T-helper 2 cell treated with Interferon-gamma antibody and Interleukin-4, amounts not matched to agents 5 μg/mL and 100 μg/mL, for 36 hours (primary cell): Measurements from ENCODE around the gene EGFL8.
A peak's percentile ranks its signal among the peaks of the same experiment; 100 is the strongest.
"Not testable (repeated sequence)": the region's sequence is repeated elsewhere in the genome, so short reads cannot be mapped to it uniquely, and the experiment has no call there.

Experiments
- DNase-seq: peaks from one replicate; pipeline ENCODE4 v3.0.0; 2021; ENCODE audit warnings: low spot score
- H3K27ac Mint-ChIP-seq: one replicate; pipeline ENCODE4 v1.8.0; 2021; ENCODE audit warnings: mild to moderate bottlenecking, mixed read lengths
- H3K27me3 Mint-ChIP-seq: one replicate; pipeline ENCODE4 v1.8.0; 2021; ENCODE audit warnings: low read depth, mixed read lengths
- H3K36me3 Mint-ChIP-seq: one replicate; pipeline ENCODE4 v1.8.0; 2021; ENCODE audit warnings: low read depth, mixed read lengths
- H3K4me1 Mint-ChIP-seq: one replicate; pipeline ENCODE4 v1.8.0; 2021; ENCODE audit warnings: low read depth, mixed read lengths
- H3K4me3 Mint-ChIP-seq: one replicate; pipeline ENCODE4 v1.8.0; 2022; ENCODE audit warnings: mild to moderate bottlenecking, moderate library complexity, mixed read lengths
- H3K9me3 Mint-ChIP-seq: one replicate; pipeline ENCODE4 v1.8.0; 2021; ENCODE audit warnings: mixed read lengths

EGFL8 gene

DNA sequence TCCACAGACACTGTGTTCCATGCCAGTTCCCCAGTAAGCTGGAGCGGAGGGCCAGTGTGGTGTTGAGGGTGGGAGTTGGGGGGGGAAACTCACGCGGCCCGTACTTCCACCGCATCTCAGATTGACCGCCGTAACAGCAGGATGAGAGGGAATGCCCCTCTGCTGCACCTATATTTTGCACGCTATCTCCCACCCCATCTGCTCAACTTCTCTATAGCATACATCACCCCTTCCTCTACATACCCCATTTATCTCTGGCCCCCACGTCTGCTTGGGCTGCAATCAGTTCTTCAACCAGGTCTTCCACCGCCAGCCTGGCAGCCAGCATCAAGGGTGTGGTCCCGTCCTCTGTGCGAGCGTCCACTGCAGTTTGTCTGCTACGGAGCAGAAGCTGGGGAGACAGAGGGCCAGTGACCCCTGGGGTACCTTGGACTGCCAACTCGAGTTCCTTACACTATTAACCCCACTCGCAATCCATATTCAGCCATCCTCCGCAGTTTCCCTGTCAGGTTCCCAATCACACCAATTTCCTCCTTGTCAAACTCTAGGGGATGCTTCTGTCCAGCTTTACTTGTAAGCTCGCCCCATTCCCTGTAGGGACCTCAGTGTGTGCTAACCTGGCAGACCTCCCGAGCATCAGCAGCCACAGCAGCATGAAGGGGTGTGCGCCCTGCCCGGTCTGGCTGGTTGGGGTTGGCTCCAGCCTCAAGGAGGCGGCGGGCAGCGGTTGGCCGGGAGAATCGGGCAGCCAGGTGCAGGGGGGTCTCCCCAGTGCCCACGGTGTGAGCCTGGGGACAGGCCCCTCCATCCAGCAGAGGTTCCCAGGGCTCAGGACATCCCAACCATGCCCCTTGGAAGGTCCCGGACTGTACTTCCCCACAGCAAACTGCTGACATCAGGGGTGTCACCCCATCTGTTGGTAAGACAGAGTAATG is 32.6 kb downstream of the EGFL8 start:
- Mint-ChIP-seq H3K27ac (peak overlapping the region; percentile 99), H3K4me3 (peak overlapping the region; percentile 96), H3K9me3 (no peaks in the 10 kb centered on the region), H3K27me3 (no peaks in the 10 kb centered on the region), H3K4me1 (peaks cover 27% of the 10 kb centered on the region), H3K36me3 (peaks cover 9% of the 10 kb centered on the region)
- DNase-seq: no peak

- Mint-ChIP-seq H3K4me1 (peaks cover 25% of the 10 kb centered on the region), H3K36me3 (no peaks in the 10 kb centered on the region), H3K4me3 (no peak overlapping the region), H3K27ac (no peak overlapping the region), H3K9me3 (no peaks in the 10 kb centered on the region), H3K27me3 (peaks cover 2% of the 10 kb centered on the region)
- DNase-seq: no peak
These were observed 33.9 kb downstream of the EGFL8 start for GRCh38 chr6:32198345-32198696.

- peaks cover 20% of the 10 kb centered on the region for H3K4me1 Mint-ChIP-seq
- no peak overlapping the region for H3K4me3 Mint-ChIP-seq
- H3K9me3 Mint-ChIP-seq: no peaks in the 10 kb centered on the region
- H3K36me3 Mint-ChIP-seq: no peaks in the 10 kb centered on the region
- peaks cover 4% of the 10 kb centered on the region for H3K27me3 Mint-ChIP-seq
- no peak for DNase-seq
- H3K27ac Mint-ChIP-seq: no peak overlapping the region
These were observed 34.5 kb downstream of the EGFL8 start for GRCh38 chr6:32198866-32199265.

GRCh38 chr6:32200711-32201475 is 36.5 kb downstream of the EGFL8 start:
- peaks cover 13% of the 10 kb centered on the region for H3K27me3 Mint-ChIP-seq
- H3K36me3 Mint-ChIP-seq: no peaks in the 10 kb centered on the region
- no peak overlapping the region for H3K27ac Mint-ChIP-seq
- H3K9me3 Mint-ChIP-seq: no peaks in the 10 kb centered on the region
- DNase-seq: no peak
- H3K4me1 Mint-ChIP-seq: peaks cover 5% of the 10 kb centered on the region
- H3K4me3 Mint-ChIP-seq: no peak overlapping the region

GRCh38 chr6:32202186-32202585 is 37.8 kb downstream of the EGFL8 start:
- no peak for DNase-seq
- Mint-ChIP-seq H3K9me3 (no peaks in the 10 kb centered on the region), H3K27me3 (peaks cover 19% of the 10 kb centered on the region), H3K27ac (no peak overlapping the region), H3K36me3 (no peaks in the 10 kb centered on the region), H3K4me3 (no peak overlapping the region), H3K4me1 (no peaks in the 10 kb centered on the region)

DNA sequence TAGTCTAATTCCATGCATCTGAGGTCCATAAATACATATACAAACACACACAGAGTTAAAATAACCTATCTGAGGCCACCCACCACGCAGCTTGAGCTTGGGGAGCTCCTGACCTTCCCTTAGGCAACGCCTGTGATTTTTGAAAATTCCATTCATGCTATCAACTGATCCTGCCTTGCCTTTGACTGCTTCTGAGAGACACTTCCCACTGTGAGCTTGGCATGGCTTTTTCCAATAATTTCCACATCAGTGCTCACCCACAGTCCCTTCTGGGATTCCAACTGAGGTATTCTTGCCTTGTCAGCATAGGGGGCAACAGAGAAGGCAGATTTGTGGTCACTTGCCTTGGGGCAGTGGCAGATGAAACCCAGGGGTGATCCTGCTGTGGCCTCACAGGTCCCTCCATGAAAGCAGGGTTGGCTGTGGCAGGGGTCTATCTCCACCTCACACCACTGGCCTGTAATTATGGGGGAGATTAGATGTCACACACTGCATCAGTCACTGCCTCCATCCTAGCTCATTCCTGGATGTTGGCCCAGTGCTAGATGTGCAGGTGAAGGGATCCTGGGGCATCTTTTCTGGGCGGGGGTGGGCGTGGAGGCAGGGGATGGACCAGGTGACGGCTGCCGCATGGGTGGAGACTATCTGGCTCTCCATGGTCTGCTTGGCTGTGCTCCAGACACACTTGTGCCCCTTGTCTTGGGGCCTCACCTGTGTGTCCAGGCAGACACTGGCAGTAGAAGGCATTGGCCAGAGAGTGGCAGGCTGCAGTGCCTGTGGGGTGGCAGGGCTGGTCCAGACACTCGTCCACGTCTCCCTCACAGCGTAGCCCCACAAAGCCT is 39.3 kb downstream of the EGFL8 start:
- H3K36me3 Mint-ChIP-seq: no peaks in the 10 kb centered on the region
- H3K27ac Mint-ChIP-seq: no peak overlapping the region
- H3K4me3 Mint-ChIP-seq: no peak overlapping the region
- no peaks in the 10 kb centered on the region for H3K9me3 Mint-ChIP-seq
- DNase-seq: no peak
- H3K27me3 Mint-ChIP-seq: peaks cover 25% of the 10 kb centered on the region
- H3K4me1 Mint-ChIP-seq: no peaks in the 10 kb centered on the region

DNA sequence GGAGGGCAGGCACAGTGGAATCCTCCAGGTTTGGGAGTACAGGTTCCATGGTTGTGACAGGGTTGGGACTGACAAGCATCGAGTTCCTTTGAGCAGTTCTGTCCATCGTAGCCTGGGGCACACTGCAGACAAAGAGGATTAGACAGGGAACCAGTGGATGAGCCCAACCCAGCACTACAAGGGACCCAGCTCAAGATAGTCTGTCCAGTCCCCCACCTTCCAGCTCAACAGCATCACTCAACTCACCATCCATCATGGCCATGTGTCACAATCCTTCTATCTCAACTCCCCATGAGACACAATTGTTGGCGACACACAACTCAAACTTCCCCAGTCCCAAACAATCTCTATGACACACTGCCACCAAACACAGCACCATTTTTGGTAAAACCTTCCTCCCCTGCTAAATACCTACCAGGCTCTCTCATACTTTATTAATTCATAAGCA is 39.9 kb downstream of the EGFL8 start:
- no peaks in the 10 kb centered on the region for H3K9me3 Mint-ChIP-seq

DNA sequence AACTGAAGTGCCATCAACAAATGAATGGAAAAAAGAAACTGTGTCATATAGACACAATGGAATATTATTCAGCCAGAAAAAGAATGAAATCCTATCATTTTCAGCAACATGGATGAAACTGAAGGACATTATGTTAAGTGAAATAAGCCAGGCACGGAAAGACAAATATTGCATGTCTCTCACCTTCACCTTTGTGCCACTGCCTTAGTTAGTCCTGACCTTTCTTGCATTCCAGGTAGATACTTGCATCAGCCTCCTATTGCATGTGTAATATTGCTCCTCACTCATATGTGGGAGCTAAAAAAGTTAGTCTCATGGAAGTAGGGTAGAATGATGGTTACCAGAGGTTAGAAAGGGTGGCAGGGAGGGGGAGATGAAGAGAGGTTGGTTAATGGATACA is 44.6 kb downstream of the EGFL8 start:
- H3K9me3 Mint-ChIP-seq: no peaks in the 10 kb centered on the region
- DNase-seq: no peak
- peaks cover 23% of the 10 kb centered on the region for H3K27me3 Mint-ChIP-seq
- no peaks in the 10 kb centered on the region for H3K4me1 Mint-ChIP-seq
- no peaks in the 10 kb centered on the region for H3K36me3 Mint-ChIP-seq
- no peak overlapping the region for H3K4me3 Mint-ChIP-seq
- no peak overlapping the region for H3K27ac Mint-ChIP-seq

More for the DNA sequence above, 39.9 kb downstream of the EGFL8 start:
- Mint-ChIP-seq H3K4me3 (no peak overlapping the region), H3K27me3 (peaks cover 27% of the 10 kb centered on the region), H3K36me3 (no peaks in the 10 kb centered on the region), H3K27ac (no peak overlapping the region), H3K4me1 (no peaks in the 10 kb centered on the region)
- DNase-seq: no peak

GRCh38 chr6:32210191-32210601 is 45.8 kb downstream of the EGFL8 start:
- Mint-ChIP-seq H3K4me1 (no peaks in the 10 kb centered on the region), H3K36me3 (no peaks in the 10 kb centered on the region), H3K27ac (no peak overlapping the region), H3K27me3 (peaks cover 14% of the 10 kb centered on the region), H3K9me3 (no peaks in the 10 kb centered on the region), H3K4me3 (no peak overlapping the region)
- DNase-seq: no peak

GRCh38 chr6:32211432-32211831 is 47.0 kb downstream of the EGFL8 start:
- not testable (repeated sequence) for H3K9me3 Mint-ChIP-seq, H3K27ac Mint-ChIP-seq, DNase-seq

DNA sequence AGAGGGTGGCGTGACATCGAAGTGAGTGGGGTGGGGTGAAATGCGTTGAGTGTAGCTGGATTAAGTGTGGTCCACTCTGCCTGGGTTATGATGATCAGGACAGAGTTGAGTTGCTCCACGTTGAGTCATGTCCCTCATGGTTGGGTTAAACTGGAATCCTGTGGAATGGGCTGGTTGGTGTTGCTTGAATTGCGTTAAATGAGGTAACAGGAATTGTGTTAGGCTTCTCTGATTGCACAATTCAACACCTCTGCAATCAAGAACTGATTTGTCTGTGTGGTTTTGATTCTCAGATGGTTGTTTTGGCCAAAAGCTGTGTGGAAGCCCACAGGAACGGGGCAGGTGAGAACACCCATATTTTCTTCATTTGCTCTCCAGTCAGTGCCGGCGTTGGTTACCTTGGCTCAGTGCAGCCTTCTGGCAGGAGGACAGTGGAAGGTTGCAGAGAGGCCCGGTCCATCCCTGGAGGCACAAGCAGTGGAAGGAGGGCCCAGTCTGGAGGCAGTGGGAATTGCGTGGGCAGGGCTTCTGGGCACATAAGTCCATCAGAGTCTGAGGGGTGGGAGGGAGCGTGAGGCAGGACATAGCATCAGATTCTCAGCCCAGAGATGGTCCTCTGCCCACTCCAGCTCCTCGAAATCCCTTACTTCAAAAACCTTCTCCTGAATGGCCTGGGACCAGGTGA is 47.8 kb downstream of the EGFL8 start:
- Mint-ChIP-seq H3K4me1 (no peaks in the 10 kb centered on the region), H3K9me3 (no peaks in the 10 kb centered on the region)
- no peak for DNase-seq

More at GRCh38 chr6:32211432-32211831, 47.0 kb downstream of the EGFL8 start:
- not testable (repeated sequence) for H3K36me3 Mint-ChIP-seq, H3K4me1 Mint-ChIP-seq, H3K27me3 Mint-ChIP-seq, H3K4me3 Mint-ChIP-seq

DNA sequence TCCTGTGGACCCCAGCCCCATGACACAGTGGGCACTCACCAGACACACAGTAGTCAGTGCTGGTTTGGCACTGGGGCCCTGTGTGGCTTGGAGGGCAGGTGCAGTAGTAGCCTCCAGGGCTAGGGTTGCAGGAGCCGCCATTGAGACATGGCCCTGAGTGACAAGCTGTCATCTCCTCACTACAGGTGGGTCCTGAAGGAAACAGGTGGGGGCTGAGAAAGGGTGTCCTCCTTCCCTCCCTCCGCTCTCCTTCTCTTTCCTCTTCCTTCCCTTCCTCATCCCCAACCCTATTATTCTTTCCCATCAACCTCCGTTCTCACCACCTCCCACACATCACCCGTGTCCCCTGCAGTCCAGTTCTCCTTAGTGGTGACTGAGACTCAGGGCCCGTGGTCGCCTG is 49.3 kb downstream of the EGFL8 start:
- Mint-ChIP-seq H3K36me3 (no peaks in the 10 kb centered on the region), H3K4me3 (no peak overlapping the region), H3K9me3 (no peaks in the 10 kb centered on the region), H3K4me1 (no peaks in the 10 kb centered on the region), H3K27ac (no peak overlapping the region), H3K27me3 (peaks cover 6% of the 10 kb centered on the region)
- DNase-seq: no peak

More for the DNA sequence above, 47.8 kb downstream of the EGFL8 start:
- no peak overlapping the region for H3K4me3 Mint-ChIP-seq
- no peaks in the 10 kb centered on the region for H3K36me3 Mint-ChIP-seq
- no peak overlapping the region for H3K27ac Mint-ChIP-seq
- peaks cover 9% of the 10 kb centered on the region for H3K27me3 Mint-ChIP-seq

DNA sequence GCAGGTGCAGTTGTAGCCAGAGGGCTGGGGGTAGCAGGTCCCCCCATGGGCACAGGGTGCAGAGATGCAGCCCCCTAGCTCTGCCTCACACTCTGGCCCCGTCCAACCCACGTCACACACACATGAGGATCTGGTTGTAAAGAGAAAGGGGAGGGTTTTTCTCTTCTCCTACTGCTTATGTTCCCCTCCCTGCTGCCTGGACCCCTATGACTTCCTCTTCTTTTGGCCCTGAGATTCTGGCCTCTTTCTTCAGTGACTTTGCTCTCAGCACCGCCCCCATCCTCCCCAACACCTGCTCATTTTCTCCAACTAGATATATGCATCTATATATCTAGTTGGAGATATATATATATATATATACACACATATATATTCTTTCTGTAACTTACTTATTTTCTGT is 49.7 kb downstream of the EGFL8 start:
- Mint-ChIP-seq H3K27me3 (peaks cover 3% of the 10 kb centered on the region), H3K9me3 (no peaks in the 10 kb centered on the region), H3K27ac (no peak overlapping the region), H3K36me3 (no peaks in the 10 kb centered on the region), H3K4me3 (no peak overlapping the region), H3K4me1 (no peaks in the 10 kb centered on the region)
- DNase-seq: no peak
